Spinal cord (tissue), 10 donors: Measurements from ENCODE around the gene DIDO1. TPM values are rescaled to one million over a fixed set of nuclear protein-coding genes. Genes with fewer than 3 reads are reported as not detected.
A peak's percentile ranks its signal among the peaks of the same experiment; 100 is the strongest.
"Not testable (repeated sequence)": the region's sequence is repeated elsewhere in the genome, so short reads cannot be mapped to it uniquely, and the experiment has no call there.

Experiments used
- DNase-seq, 6 donors: peaks; one replicate each; pipeline versions ENCODE4 v3.0.0 to v3.0.0-alpha.2; 2013 to 2015; ENCODE audit warnings: low spot score in 6 of 6, low read depth in 4 of 6
- H3K27ac ChIP-seq: one replicate; pipeline ENCODE4 v1.5.1; 2013; ENCODE audit warnings: low read depth, low read length, control low read depth
- H3K27me3 ChIP-seq: one replicate; pipeline ENCODE4 v1.6.1; 2013; ENCODE audit warnings: low read length; ENCODE audit not compliant: control insufficient read depth, insufficient read depth
- H3K36me3 ChIP-seq: one replicate; pipeline ENCODE4 v1.6.1; 2013; ENCODE audit warnings: low read length; ENCODE audit not compliant: control insufficient read depth, insufficient read depth
- H3K4me1 ChIP-seq: one replicate; pipeline ENCODE4 v1.6.1; 2013; ENCODE audit warnings: low read length; ENCODE audit not compliant: control insufficient read depth, insufficient read depth
- H3K4me3 ChIP-seq: one replicate; pipeline ENCODE4 v1.5.1; 2013; ENCODE audit warnings: low read depth, low read length, control low read depth
- H3K9me3 ChIP-seq: one replicate; pipeline ENCODE4 v1.6.1; 2013; ENCODE audit warnings: low read length; ENCODE audit not compliant: control insufficient read depth, insufficient read depth
- WGBS: methylation state at CpG from one replicate; pipeline ENCODE4 v1.1.5; 2013; ENCODE audit warnings: missing lambda C conversion rate; ENCODE audit not compliant: insufficient coverage; 5-methylcytosine and 5-hydroxymethylcytosine counted together
- polyA plus RNA-seq, 2 donors: library from polyadenylated mRNA; unstranded; fragments of 120-200 nt; gene quantifications; one replicate each; pipeline ENCODE4 v1.2.1, GENCODE V29; 2013; ENCODE audit not compliant: insufficient read length in 2 of 2
- total RNA-seq, 2 donors: library from RNA; depleted of rRNA in 1 of 2; stranded (reverse); fragments of 120-200 nt in 1 of 2; fragments of >200 nt in 1 of 2; gene quantifications; one replicate each; pipeline versions ENCODE4 v1.2.3 to v1.2.4, GENCODE V29; 2013 to 2014
- donor health status: healthy.

The DIDO1 gene
- total and polyA plus RNA-seq, 4 donors: 35.4 to 54.7 (median 45.8) TPM

- DNase-seq: no peak
- no peak overlapping the region for H3K27ac ChIP-seq
- WGBS: 79% methylated on average over 10 of the region's 13 CpGs
- peaks cover 39% of the 10 kb centered on the region for H3K36me3 ChIP-seq
- H3K27me3 ChIP-seq: peaks cover 15% of the 10 kb centered on the region
- H3K9me3 ChIP-seq: no peaks in the 10 kb centered on the region
- H3K4me3 ChIP-seq: no peak overlapping the region
- peaks cover 16% of the 10 kb centered on the region for H3K4me1 ChIP-seq
Measured at GRCh38 chr20:62876501-62876901, 49.8 kb downstream of the DIDO1 start.

GRCh38 chr20:62875419-62876361, 50.6 kb downstream of the DIDO1 start:
- 43% methylated on average over 32 of the region's 34 CpGs for WGBS
- H3K9me3 ChIP-seq: no peaks in the 10 kb centered on the region
- peaks cover 16% of the 10 kb centered on the region for H3K4me1 ChIP-seq
- peak in 2 of 6 donors; percentile 72 to 74 for DNase-seq
- H3K4me3 ChIP-seq: no peak overlapping the region
- peaks cover 15% of the 10 kb centered on the region for H3K27me3 ChIP-seq
- no peak overlapping the region for H3K27ac ChIP-seq
- H3K36me3 ChIP-seq: peaks cover 31% of the 10 kb centered on the region

- WGBS: 90% methylated on average over 4 of the region's 14 CpGs
- peaks cover 16% of the 10 kb centered on the region for H3K4me1 ChIP-seq
- H3K27me3 ChIP-seq: peaks cover 13% of the 10 kb centered on the region
- H3K4me3 ChIP-seq: no peak overlapping the region
- no peaks in the 10 kb centered on the region for H3K9me3 ChIP-seq
- DNase-seq: no peak
- H3K27ac ChIP-seq: no peak overlapping the region
- peaks cover 24% of the 10 kb centered on the region for H3K36me3 ChIP-seq
Measured at GRCh38 chr20:62874964-62875344, 51.4 kb downstream of the DIDO1 start.

- not testable (repeated sequence) for H3K27ac ChIP-seq, H3K27me3 ChIP-seq, H3K9me3 ChIP-seq, H3K4me3 ChIP-seq
- peaks cover 16% of the 10 kb centered on the region for H3K4me1 ChIP-seq
- peaks cover 12% of the 10 kb centered on the region for H3K36me3 ChIP-seq
- WGBS: 4% methylated on average over 10 of the region's 15 CpGs
- DNase-seq: peak in 1 of 6 donors; percentile 65
Measured at GRCh38 chr20:62873681-62874031, 52.6 kb downstream of the DIDO1 start.

- no peak overlapping the region for H3K4me3 ChIP-seq
- H3K27ac ChIP-seq: no peak overlapping the region
- H3K36me3 ChIP-seq: peaks cover 11% of the 10 kb centered on the region
- no peaks in the 10 kb centered on the region for H3K9me3 ChIP-seq
- WGBS: 78% methylated on average over 2 of the region's 7 CpGs
- H3K4me1 ChIP-seq: peaks cover 16% of the 10 kb centered on the region
- H3K27me3 ChIP-seq: no peaks in the 10 kb centered on the region
- no peak for DNase-seq
Measured at GRCh38 chr20:62873280-62873679, 53.0 kb downstream of the DIDO1 start.

- 89% methylated on average over 4 of the region's 6 CpGs for WGBS
- Histone ChIP-seq H3K36me3 (peaks cover 11% of the 10 kb centered on the region), H3K4me1 (peaks cover 16% of the 10 kb centered on the region), H3K27me3 (no peaks in the 10 kb centered on the region), H3K9me3 (no peaks in the 10 kb centered on the region), H3K27ac (no peak overlapping the region), H3K4me3 (no peak overlapping the region)
- no peak for DNase-seq
Measured at GRCh38 chr20:62872862-62873261, 53.4 kb downstream of the DIDO1 start.

- DNase-seq: no peak
- H3K4me1 ChIP-seq: peaks cover 16% of the 10 kb centered on the region
- WGBS: 77% methylated on average over 14 of the region's 18 CpGs
- peaks cover 9% of the 10 kb centered on the region for H3K36me3 ChIP-seq
- no peak overlapping the region for H3K4me3 ChIP-seq
- no peaks in the 10 kb centered on the region for H3K9me3 ChIP-seq
- no peak overlapping the region for H3K27ac ChIP-seq
- no peaks in the 10 kb centered on the region for H3K27me3 ChIP-seq
Measured at GRCh38 chr20:62872184-62872847, 54.0 kb downstream of the DIDO1 start.

- Histone ChIP-seq H3K27ac (no peak overlapping the region), H3K27me3 (no peaks in the 10 kb centered on the region), H3K4me1 (peaks cover 15% of the 10 kb centered on the region), H3K9me3 (no peaks in the 10 kb centered on the region), H3K4me3 (no peak overlapping the region), H3K36me3 (no peaks in the 10 kb centered on the region)
- 100% methylated on average over 4 of the region's 7 CpGs for WGBS
- no peak for DNase-seq
Measured at GRCh38 chr20:62864207-62864606, 62.1 kb downstream of the DIDO1 start.

GRCh38 chr20:62861726-62862336, 64.5 kb downstream of the DIDO1 start, which contains the start of gene TCFL5:
Gene TCFL5 (minus strand): TSS chr20:62861822. CDS start chr20:62861670, 152 bp downstream.
- peak within 1 kb of the TSS; percentile 47 for H3K27ac ChIP-seq
- WGBS: 5% methylated on average over 58 of the region's 70 CpGs
- peak within 1 kb of the TSS; percentile 40 for H3K4me3 ChIP-seq

More at GRCh38 chr20:62861726-62862336, 64.5 kb downstream of the DIDO1 start, which contains the start of gene TCFL5:
- no peaks in the 10 kb centered on the region for H3K27me3 ChIP-seq
- no peaks in the 10 kb centered on the region for H3K9me3 ChIP-seq
- H3K36me3 ChIP-seq: peaks cover 6% of the 10 kb centered on the region
- H3K4me1 ChIP-seq: peaks cover 18% of the 10 kb centered on the region
- DNase-seq: peak in 5 of 6 donors; percentile 42 to 92 (median 63)
